ENCODE data around the gene NSG1.

DNA sequence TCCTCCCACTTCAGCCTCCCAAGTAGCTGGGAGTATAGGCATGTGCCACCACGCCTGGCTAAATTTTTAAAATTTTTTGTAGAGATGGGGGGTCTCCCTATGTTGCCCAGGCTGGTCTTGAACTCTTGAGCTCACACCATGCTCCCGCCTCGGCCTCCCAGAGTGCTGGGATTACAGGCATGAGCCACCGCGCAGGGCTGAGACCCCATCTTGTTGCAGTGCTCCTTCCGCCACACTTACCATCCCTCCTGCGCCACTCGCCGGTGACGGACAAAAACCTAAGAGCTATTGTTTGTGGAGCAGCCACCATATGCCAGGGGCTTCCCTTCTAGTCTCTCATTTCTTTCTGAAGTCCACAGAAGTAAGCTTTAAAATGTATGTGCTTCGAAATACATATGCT is 34.5 kb downstream of the NSG1 start:
- no peak for TF ChIP-seq CTCF (IDR thresholded peaks at IDR 0.05)
- no peak for TF ChIP-seq POLR2A (IDR thresholded peaks at IDR 0.05)
- TF ChIP-seq POLR2AphosphoS5 (IDR thresholded peaks at IDR 0.05), result no peak
